HG02981 (cell line): Measurements from ENCODE around the gene COL20A1.
"Not testable (repeated sequence)": the region's sequence is repeated elsewhere in the genome, so short reads cannot be mapped to it uniquely, and the experiment has no call there.

Source experiments
- ATAC-seq: cut with Tn5 transposase; IDR thresholded peaks from one replicate; pipeline ENCODE4 v1.9.1; 2021; ENCODE audit warnings: mild to moderate bottlenecking, moderate library complexity; ENCODE audit not compliant: unreplicated experiment

COL20A1 gene

DNA sequence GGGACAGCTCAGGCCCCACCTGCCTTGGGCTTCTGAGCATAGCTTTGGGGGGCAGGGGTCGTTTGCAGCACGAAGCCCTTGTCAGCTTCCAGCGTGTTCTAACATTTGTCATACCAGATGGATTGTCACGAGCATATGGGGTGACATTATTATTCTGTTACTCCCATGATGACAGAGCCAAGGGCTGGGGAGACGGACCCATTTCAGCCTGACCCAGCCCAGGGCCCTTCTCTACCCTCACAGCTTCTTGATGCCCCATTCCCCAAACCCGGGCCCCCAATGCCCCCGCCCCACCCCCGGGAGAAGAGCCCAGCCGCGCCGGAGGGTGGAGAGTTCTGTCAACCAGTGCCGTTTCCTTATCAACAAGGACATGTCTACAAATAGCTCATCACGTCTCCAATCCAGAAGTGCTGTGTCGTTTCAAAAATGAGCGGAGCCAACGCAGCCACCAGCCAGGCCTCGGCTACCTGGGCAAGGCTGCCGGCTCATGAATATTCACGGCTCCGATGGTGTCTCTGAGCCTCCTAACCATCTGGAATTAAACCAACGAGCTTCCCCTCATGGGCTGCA is 77.7 kb downstream of the COL20A1 start:
- no peak for ATAC-seq

DNA sequence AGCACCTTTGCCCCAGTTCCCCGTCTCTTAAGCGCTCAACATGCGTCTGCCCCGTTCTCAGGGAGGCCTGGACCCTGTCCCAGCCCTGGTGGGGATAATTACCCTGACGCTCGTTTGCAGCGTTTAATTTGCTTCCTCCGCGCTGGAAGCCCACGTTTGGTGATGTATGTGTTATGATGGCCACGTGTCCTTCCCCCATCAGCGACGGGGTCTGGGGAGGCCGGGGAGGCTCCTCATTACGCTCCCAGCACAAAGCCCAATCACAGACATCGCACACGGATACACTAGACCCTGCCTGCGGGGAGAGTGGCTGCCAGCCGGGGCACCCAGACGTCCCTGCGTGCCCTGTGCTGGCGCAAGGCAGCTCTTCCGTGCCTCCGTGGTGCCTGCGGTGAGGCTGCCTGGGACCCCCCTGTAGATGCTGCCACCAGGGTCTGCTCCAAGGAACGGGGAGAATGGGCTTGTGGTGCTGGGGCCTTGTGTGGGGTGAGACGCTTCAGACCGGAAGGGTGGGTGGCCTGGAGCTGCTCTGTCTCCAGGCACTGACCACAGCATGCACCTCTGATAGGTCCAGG is 78.4 kb downstream of the COL20A1 start:
- ATAC-seq, result no peak

DNA sequence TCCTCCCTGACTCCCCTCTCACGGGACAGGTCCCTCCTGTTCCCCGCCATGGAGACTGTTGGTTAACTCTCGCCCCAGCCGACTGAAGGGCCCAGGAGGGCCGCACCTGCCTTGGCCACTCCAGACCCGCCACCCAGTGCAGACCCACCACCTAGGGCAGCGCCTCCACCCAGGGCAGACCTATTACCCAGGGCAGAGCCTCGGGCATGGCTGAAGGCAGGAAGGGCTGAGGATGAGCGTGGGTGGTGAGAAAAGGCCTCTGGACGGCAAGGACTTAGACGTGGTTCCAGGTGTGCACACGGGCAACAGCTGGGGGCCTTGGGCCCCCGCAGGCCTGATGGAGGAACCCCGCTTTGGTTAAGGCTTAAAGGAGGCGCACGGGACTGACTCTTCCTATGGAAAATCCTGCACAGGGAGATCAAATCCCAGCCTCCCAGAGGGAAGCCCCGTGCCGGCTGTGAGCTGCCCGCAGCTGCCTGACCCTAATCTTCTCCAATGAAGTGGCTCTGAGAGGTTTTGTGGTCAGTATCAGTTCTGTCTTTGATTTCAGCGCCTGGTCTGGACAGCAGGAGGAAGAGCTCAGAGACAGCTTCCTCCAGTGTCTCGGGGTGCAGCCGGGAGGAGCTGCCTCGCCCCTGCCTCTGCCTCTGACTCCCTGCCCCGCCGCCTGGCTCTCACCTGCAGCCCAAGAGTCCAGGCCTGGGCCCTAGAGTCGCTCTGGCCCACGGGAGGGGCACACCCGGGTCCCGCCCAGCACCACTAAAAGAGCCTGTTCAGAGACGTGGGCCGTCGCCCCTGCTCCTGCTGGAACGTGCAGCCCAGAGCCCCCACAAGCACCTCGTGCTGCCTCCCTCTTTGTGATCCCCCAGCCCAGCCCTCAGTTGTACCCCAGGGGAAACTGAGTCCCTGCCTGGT is 80.2 kb downstream of the COL20A1 start:
- no peak for ATAC-seq

DNA sequence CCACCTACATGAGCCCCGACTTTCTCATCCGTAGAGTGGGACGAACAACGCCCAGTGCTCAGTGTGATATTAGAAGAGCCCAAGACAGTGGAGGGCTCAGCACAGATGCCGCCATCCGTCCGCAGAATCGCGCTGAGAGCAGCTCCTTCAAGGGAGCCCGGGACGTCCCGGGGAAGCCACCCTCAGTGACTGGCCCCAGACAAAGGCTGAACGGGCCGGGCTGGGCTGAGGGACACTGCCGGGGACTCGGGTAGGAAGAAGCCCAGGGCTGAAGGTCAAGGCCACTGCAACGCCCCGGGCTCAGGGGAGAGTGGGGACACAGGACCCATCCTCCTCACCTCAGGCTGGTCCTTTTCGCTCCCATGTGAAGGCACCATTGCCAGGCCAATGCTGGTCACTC is 81.0 kb downstream of the COL20A1 start:
- ATAC-seq, result no peak

DNA sequence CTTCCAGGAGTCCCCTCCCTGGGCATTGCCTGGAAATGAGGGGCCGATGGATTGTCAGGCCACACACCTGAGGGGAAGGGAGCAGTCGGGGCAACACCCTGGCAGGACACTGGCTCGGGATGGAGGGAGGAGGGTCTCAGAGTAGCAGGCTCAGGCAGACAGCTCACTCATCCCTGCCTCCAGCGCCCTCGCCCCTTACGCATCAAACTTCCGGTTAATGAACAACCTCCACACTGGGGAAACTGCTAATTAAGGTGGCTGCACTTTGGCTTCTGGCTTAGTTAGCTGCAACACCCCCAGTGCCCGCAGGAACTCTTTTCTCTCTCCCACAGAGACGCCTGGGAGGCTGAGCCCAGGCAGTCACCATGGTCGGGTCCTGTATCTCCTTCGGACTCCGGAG is 81.5 kb downstream of the COL20A1 start:
- no peak for ATAC-seq

DNA sequence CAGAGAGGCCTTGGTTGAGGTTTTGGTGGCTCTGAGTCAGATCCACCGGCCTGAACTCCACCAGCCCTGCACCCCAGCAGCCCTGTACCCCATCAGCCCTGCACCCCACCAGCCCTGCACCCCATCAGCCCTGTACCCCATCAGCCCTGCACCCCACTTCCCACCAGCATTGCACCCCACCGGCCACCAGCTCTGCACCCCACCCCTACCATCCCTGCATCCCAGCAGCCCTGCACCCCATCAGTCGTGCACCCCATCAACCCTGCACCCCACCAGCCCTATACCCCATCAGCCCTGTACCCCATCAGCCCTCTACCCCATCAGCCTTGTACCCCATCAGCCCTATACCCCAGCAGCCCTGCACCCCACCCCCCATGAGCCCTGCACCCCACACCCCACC is 82.5 kb downstream of the COL20A1 start:
- ATAC-seq, result no peak

DNA sequence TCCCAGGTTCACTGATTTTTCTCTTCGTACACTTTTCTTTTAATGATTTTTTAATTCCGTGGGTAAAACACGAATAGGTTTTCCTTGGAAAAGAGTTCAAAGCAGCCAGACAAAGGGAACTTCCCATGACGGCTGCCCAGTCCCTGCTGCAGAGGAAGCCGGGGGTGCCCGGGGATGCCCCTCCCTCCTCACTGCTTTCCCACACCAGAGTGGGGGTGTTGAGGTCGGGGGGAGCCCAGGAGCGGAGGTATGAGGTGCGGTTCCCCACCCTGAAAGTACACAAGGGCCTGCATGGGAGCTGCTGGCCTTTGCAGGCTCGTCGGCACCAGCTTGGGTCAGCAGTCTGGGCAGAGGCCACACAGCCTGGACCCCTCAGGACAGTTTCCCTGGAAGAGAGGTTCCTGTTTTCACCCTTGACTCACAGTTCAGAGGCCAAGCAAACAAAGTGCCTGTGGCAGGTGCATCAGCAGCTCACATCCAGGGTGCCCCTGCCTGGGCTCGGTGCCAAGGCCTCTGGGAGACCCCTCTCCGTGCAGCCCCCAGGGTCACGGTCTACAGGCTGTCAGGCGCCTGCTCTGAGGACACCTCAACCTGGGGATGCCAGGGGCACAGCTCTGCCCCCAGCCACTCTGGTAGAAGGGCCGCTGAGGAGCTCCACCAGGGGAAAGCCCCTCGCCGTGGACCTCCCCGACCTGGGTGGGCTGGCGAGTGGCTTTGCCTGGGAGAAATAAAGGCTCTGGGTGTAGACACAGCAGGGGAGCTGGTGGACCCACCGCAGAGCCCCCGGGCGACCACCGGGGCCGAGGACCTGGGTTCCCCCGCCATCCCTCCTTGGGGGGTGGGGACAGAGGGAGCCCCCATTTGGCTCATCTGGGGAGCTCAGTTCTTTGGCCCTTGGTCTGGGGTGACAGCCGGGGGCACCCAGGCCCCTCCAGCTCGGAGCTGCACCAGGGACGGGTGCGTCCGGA is 83.6 kb downstream of the COL20A1 start:
- ATAC-seq, result no peak

DNA sequence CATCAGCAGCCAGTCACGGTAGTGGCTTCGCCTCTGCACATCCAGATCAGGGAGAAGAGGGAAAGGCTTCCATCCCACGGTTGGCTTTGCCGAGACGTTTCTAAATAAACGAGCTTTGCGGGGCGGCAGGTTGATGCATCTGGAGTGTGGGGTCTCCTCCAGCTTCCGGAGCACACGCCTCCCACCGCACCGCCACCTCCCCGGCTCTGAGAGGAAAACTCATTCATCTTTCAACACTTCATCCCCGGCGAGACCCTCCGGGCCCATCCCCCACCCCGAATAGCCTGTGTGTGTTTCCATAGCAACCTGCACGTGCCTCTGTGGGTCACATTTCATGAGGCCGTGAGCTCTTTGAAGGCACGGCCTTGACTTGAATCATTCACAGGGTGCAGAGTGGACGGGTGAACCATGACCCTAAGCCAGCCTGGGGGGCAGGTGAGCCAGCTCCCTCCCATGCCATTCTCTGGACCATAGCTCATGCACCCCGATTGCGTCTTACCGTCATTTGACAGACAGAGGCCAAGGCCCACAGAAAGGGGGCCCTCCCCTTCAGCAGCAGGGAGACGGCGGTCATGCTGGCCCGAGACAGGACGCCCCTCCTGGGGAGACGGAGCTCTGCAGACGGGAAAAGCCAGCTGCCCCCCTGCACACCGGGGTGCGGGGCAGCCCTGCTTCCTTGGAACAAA is 84.4 kb downstream of the COL20A1 start:
- ATAC-seq, result no peak

DNA sequence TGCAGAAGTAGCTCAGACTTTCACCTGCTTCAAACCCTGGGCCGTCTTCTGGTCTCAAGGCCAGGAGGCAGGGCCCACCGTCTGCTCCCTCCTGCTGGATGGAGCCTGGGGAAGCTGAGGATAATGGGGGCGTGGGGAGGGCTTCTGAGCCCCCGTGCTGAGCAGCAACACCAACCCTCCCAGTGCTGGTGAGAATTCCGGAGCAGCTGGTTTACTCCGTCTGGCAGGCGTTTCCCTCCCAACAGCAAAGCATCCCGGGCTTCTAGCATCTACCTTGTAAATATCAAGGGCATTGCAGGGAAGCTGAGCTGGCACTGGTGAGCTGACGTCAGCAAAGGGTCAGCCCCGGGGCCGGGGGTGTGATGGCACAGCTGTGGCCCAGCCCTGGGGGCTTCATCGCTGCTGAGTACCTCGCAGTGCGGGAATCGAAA is 85.0 kb downstream of the COL20A1 start:
- ATAC-seq, result no peak

DNA sequence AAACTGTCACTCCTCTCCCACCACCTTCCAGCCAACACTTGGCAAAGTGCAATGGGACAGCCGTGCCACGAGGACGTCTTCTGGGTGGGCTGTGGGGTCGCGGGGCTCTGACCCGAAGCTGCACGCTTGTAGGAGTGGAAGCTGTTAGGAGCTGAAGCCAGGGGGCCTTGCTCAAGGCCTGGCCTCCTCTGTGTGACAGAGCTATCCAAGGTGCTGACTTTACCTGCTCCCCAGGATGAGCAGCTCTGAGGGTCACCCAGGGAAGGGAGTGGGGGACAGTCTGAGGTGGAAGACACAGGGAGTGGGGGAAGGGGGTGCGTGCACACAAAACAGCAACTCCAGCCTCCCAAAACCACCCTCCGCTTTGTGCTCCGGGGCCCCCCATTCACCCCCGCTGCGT is 85.6 kb downstream of the COL20A1 start:
- ATAC-seq, result no peak

DNA sequence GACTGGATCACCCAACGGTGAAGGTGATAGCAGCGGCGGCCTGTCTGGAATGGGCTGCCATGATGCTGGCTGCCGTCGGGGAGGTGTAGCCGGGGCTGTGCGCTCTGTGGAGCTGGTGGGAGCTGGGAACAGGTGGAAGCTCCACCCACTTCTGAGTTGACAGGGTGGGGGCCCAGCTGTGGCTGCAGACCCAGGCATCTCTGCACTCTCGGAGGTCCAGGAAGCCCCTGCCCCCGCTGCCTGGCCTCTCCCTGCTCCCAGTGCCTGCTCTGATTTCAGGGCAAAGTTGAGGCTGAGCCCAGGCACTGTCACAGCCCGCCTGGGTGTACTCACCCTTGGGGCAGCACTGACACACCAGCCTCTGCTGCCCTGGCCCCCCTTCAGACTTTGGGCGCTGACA is 86.3 kb downstream of the COL20A1 start:
- ATAC-seq, result no peak

DNA sequence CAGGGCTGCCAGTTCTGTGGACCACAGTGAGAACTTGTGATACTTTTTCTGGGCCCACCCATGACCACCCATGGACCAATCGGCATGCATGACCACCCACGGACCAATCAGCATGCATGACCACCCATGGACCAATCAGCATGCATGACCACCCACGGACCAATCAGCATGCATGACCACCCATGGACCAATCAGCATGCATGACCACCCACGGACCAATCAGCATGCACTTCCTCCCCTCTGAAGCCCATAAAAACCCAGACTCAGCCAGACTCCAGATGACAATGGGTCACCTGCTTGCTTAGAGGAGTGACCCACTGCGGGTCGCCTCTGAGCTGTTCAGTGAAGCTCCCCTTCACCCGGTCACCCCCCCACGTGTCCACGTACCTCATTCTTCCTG is 86.9 kb downstream of the COL20A1 start:
- not testable (repeated sequence) for ATAC-seq

DNA sequence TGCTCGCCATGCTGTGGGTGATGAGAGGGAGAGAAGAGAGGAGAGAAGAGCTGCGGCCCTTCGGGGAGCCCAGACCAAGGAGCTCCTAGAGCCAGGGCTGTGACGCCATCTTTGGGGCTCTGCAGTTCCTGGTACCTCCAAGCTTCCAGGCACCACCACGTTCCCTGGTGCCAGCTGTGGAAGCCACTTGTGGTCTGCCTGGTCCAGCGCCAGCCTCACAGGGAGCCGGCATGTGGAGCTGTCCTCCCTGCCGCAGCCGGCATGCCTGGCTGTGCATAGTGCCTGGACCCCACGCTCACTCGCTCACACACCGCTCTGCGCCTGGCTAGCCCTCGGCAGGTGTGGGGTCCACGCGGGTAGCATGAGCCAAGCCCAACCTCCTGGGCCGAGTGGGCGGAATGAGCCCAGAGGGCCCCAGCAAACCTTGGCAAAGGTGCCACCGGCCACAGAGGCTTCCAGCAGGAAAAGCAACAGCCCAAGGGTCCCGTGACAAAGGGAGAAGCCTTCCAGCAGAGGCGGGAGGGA is 87.4 kb downstream of the COL20A1 start:
- no peak for ATAC-seq

DNA sequence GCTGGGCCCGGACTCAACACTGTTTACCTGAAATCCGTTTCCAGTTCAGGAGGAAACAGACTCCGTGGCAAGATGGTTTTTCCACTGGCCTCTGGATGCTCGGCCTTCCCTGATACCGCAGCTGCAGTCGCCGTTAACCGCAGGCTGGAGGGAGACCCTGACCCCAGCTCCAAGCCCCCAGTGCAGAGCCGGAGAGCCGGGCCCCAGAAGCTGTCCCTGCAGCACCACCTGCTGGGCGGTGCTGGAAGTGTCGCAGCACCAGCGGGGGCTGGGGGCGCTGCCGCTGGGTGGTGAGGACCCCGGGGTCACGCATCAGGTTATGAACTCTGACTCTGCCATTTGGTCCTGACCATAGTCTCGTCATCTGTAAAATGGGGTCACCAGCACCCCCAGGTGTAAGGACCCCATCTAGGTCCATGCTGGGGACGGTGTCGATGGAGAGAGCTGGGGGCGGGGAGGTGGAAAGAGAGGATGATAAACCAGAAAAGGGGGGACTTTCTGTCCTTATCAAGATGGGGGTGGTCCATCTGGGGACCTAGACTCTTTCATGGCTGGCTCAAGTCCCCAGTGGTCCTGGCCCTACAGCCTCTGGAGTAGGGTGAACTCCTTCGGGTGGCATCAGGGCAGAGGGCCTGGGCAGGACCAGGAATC is 88.9 kb downstream of the COL20A1 start:
- ATAC-seq, result no peak

DNA sequence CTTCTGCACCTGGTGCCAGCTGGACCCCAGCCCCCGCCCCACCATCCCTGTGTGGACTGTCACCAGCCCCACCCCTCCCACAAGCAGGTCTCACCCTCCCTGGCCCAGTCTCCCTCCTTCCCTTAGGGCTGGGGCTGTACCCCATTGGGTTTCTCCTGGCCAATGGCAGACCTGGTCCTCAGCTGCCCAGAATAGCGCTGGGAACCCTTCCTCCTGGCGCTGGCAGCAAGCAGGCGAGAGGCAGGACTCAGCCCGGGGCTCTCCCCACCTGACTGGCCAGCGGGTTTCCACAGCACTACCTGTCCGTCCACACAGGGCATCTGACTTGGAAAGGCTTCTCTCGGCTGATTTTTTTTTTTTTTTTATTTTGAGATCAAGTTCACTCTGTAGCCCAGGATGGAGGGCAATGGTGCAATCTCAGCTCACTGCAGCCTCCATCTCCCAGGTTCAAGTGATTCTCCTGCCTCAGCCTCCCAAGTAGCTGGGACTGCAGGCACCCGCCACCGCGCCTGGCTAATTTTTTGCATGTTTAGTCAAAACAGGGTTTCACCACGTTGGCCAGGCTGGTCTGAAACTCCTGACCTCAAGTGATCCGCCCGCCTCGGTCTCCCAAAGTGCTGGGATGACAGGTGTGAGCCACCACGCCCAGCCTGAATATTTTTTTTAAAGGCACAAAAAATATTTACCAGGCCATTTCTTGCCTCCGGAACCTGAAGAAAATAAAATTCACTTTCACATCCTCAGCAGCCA is 89.7 kb downstream of the COL20A1 start:
- ATAC-seq, result no peak

DNA sequence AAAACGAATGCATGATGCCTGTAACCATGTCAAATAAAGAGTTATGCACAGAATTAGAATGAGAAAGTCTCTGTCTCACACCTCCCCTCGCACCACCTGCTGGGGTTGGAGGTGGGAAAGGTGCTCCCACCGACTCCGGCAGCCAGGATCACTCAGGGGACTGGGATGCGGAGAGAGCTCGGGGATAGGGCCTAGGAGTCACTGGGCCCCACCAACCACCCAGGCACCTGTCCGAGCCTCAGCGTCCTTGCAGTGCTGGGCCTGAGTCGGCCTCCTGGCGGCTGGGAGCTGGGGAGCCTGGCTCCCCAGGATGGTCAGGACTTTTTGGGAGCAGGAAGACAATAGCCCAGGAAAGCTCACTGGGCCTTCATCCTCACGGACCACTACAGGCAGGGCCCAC is 90.6 kb downstream of the COL20A1 start:
- ATAC-seq, result no peak

DNA sequence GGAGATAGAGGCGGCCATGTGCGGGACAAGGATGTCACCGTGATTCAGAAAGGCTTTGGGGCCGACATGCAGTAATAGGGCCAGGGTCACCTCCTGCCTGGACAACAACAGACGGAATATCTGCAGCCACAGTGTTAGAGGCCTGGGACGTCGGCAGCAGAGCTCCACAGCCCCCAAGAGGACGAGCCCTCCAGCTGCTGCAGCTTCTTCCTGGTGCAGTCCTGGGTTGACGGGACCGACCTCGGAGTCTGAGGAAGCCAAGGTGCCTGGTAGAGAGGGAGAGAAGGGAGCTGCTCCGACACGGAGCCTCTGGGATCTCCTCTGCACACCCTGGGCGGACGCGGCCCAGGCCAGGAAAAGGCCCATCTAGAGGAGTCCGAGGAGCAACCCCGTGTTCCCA is 91.3 kb downstream of the COL20A1 start:
- ATAC-seq, result no peak
